Adrenal gland (tissue), 12 donors: ENCODE measurements around the gene STMN1. TPM values are rescaled to one million over a fixed set of nuclear protein-coding genes. Genes with fewer than 3 reads are reported as not detected.

ENCODE experiments used
- DNase-seq, 7 donors: peaks; one replicate each; pipeline ENCODE4 v3.0.0-alpha.2; 2019 to 2020
- H3K27ac ChIP-seq, 5 donors: fragments of 200-600 bp; sonication (generic) in 4 of 5; 1 replicate in 3 of 5; 2 replicates in 2 of 5; pipeline versions ENCODE4 v1.5.1 to v1.8.0; 2016 to 2020; ENCODE audit warnings: mild to moderate bottlenecking in 1 of 5
- H3K27me3 ChIP-seq: fragments of 200-600 bp; 2 replicates; pipeline ENCODE4 v1.8.0; 2021
- H3K36me3 ChIP-seq, 2 donors: fragments of 200-600 bp; replicated peaks in 1 of 2; 1 replicate in 1 of 2; 2 replicates in 1 of 2; pipeline versions ENCODE4 v1.5.1 to v1.8.0; 2018 to 2022
- H3K4me1 ChIP-seq, 2 donors: fragments of 200-600 bp; replicated peaks in 1 of 2; 1 replicate in 1 of 2; 2 replicates in 1 of 2; pipeline versions ENCODE4 v1.5.1 to v1.8.0; 2018 to 2021
- H3K4me3 ChIP-seq, 4 donors: fragments of 200-600 bp; sonication (generic) in 3 of 4; one replicate each; pipeline ENCODE4 v1.5.1; 2016 to 2018
- H3K9me3 ChIP-seq, 3 donors: fragments of 200-600 bp; sonication (generic) in 1 of 3; replicated peaks in 1 of 3; 1 replicate in 2 of 3; 2 replicates in 1 of 3; pipeline versions ENCODE4 v1.5.1 to v1.8.0; 2016 to 2021
- POLR2A ChIP-seq, 2 donors: fragments of 450-650 bp; IDR thresholded peaks; one replicate each; pipeline ENCODE4 v1.6.1; 2017; ENCODE audit warnings: antibody characterized with exemption in 2 of 2, mild to moderate bottlenecking in 2 of 2, moderate library complexity in 1 of 2
- WGBS, 4 donors: extraction: QIAGEN DNeasy Blood & Tissue Kit in 2 of 4; methylation state at CpG; one replicate each; pipeline versions ENCODE4 v1.1.5 to v1.1.7; 2013 to 2017; 5-methylcytosine and 5-hydroxymethylcytosine counted together
- intact Hi-C, 2 donors: fragments of 100-400 bp; cut with DNase I; formaldehyde crosslinking; loops; one replicate each; pipeline versions ENCODE4 v1.14.1 to v1.15.0; 2022 to 2023
- polyA plus RNA-seq, 3 donors: library from polyadenylated mRNA; stranded (reverse); fragments of 200-250 nt in 2 of 3; fragments of 350-450 nt in 1 of 3; fragmentation: Illumina TruSeq in 1 of 3; extraction: RNeasy Lipid Tissue Mini Kit (QIAGEN cat#74804) in 1 of 3; gene quantifications; one replicate each; pipeline ENCODE4 v1.2.3, GENCODE V29; 2013 to 2014
- total RNA-seq, 9 donors: library from RNA; depleted of rRNA in 4 of 9; stranded (reverse); fragments of >200 nt in 4 of 9; fragments of 120-200 nt in 1 of 9; fragmentation: NEBNext Ultra II Directional in 1 of 9; extraction: Animal tissue kit (Norgen Biotek cat#: 25700) in 1 of 9; gene quantifications; one replicate each; pipeline versions ENCODE4 v1.1.0 to v1.2.4, GENCODE V29; 2013 to 2023
- TF ChIP-seq, protein P1 (sequence below), 6 experiments: fragments of 450-650 bp in 4 of 6; fragments of 200-600 bp in 2 of 6; sonication (generic) in 1 of 6; IDR thresholded peaks; 1 replicate in 5 of 6; 2 replicates in 1 of 6; pipeline versions ENCODE4 v1.5.1 to v1.8.0; 2016 to 2021; ENCODE audit warnings: antibody characterized with exemption in 6 of 6, mild to moderate bottlenecking in 2 of 6, moderate library complexity in 1 of 6
- donor health status: healthy with polysubstance abuse.
- donor health status: Bipolar disorder and iron deficiency.
- donor health status: DM: yes; HTN: yes; CAD: no.
- donor health status: DM: no; HTN: no; CAD: no.
- donor health status: DM: no; HTN: no; CAD: no.
- donor health status: DM: yes; HTN: yes; CAD: no.

Gene STMN1
- total and polyA plus RNA-seq, 12 donors: 7.9 to 242 (median 28.0) TPM

DNA sequence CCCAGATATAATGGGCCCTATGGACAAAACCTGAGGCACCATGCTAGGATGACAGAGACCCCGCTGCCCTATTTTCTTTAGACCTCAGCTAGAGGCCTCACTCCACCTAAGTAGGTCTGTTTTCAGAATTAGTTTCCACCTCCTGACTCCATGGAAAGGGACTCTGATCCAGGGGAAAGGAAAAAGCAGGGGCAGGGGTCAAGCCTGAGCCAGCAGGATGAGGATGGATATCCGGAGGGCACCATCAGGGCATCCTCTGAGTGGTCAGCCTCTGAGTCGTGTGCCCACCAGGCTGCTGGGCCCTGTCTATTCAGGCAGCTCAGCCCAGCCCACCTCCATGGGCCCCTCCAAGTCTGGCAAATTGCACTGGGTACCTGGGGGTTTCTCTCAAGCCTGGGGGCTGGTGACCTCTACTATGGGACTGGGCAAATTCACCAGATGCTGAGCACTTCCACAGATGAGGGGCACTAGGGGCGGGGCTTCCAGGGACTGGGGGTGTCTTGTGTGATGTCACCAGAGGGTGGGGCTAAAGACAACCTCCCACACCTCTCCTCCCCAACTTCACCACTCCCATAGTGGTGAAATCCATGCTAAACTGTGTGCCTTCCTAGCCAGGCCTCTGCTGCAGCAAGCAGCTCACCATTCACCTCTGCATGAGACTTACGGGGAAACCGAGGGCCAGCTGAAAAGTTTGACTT is 36.2 kb downstream of the STMN1 start:
- no peaks in the 10 kb centered on the region for H3K9me3 ChIP-seq
- DNase-seq: peak in 3 of 7 donors; percentile 16 to 51 (median 17)
- H3K4me3 ChIP-seq: no peak overlapping the region
- H3K36me3 ChIP-seq: peaks cover 0 to 5% of the 10 kb centered on the region in 2 donors
- H3K27ac ChIP-seq: peak overlapping the region in 1 of 5 donors; percentile 7
- intact Hi-C loops: loop anchor here in 1 of 2 donors (5.0 kb wide), 1 partner anchor 48 kb away; no protein-coding TSS in a partner anchor
- TF ChIP-seq, protein P1, sequence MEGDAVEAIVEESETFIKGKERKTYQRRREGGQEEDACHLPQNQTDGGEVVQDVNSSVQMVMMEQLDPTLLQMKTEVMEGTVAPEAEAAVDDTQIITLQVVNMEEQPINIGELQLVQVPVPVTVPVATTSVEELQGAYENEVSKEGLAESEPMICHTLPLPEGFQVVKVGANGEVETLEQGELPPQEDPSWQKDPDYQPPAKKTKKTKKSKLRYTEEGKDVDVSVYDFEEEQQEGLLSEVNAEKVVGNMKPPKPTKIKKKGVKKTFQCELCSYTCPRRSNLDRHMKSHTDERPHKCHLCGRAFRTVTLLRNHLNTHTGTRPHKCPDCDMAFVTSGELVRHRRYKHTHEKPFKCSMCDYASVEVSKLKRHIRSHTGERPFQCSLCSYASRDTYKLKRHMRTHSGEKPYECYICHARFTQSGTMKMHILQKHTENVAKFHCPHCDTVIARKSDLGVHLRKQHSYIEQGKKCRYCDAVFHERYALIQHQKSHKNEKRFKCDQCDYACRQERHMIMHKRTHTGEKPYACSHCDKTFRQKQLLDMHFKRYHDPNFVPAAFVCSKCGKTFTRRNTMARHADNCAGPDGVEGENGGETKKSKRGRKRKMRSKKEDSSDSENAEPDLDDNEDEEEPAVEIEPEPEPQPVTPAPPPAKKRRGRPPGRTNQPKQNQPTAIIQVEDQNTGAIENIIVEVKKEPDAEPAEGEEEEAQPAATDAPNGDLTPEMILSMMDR (IDR thresholded peaks at IDR 0.05): no peak
- no peak for TF ChIP-seq POLR2A (IDR thresholded peaks at IDR 0.05)
- WGBS, 4 donors: 65 to 87% (median 73%) methylated on average over 2 to 6 of the region's 6 CpGs
- H3K27me3 ChIP-seq: no peaks in the 10 kb centered on the region
- peaks cover 46 to 48% of the 10 kb centered on the region in 2 donors for H3K4me1 ChIP-seq

DNA sequence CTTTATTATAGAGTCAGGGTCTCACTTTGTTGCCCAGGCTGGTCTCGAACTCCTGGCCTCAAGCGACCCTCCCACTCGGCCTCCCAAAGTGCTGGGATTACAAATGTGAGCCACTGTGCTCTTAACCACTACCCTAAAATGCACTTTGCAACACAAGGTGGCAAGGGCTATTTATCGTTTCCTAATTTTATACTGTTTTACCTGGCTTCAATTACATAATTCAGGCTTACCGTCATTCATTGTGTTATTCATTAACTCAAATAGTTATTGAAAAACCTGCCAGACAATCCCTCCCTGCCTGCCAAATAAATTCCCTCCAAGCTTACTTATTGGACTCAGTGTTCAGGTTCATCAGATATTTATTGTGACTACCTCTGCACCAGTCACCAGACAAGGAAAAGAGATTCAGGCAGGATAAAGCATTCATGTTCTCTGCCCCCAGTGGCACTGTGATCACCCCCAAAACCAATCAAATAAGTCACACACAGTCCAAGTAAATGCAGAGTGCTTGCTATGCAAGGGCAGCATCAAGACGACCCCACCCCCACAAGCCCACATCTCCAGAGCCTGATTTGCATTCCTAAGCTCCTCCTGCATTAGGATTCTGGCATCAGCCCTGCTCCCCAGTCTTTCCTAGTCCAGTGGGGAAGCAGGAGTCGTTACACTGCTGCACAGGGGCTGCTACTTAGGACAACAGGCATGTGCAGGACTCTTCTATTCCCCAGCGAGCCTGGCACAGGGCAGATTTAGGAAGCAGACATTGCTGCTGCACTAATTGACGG is 38.8 kb downstream of the STMN1 start:
- DNase-seq: peak in 2 of 7 donors; percentile 15 to 47
- peaks cover 22 to 23% of the 10 kb centered on the region in 2 donors for H3K4me1 ChIP-seq
- whole genome bisulfite sequencing, 4 donors: 72 to 82% (median 78%) methylated on average over 6 to 9 of the region's 9 CpGs
- TF ChIP-seq, protein P1 (IDR thresholded peaks at IDR 0.05): no peak
- TF ChIP-seq POLR2A (IDR thresholded peaks at IDR 0.05): no peak
- intact Hi-C loops: no loop called here
- no peaks in the 10 kb centered on the region for H3K9me3 ChIP-seq
- H3K27ac ChIP-seq: no peak overlapping the region
- no peaks in the 10 kb centered on the region for H3K27me3 ChIP-seq
- peaks cover 0 to 18% of the 10 kb centered on the region in 2 donors for H3K36me3 ChIP-seq
- H3K4me3 ChIP-seq: no peak overlapping the region

DNA sequence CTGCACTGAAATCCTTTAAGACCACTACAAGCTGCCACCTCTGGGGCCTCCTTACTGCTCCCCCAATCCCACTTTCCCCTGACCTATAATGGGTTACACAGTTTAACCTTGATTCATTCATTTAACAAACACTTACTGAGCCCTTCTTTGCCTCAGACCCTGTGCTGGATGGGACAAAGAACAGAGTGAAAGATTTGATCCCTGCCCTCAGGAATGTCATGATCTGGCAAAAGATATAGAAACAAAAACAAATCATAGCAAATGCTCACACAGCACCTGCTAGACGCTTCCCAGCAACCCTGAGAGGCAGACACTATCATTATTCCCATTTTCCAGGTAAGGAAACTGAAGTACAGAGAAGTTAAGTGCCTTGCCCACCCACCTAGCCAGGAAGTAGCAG is 39.9 kb downstream of the STMN1 start:
- intact Hi-C loops: no loop called here
- Histone ChIP-seq H3K27me3 (no peaks in the 10 kb centered on the region), H3K36me3 (peaks cover 0 to 22% of the 10 kb centered on the region in 2 donors), H3K9me3 (no peaks in the 10 kb centered on the region), H3K4me3 (no peak overlapping the region), H3K4me1 (peaks cover 12 to 16% of the 10 kb centered on the region in 2 donors), H3K27ac (no peak overlapping the region)
- peak in 1 of 7 donors; percentile 2 for DNase-seq
- no peak for TF ChIP-seq POLR2A (IDR thresholded peaks at IDR 0.05)
- TF ChIP-seq, protein P1 (IDR thresholded peaks at IDR 0.05): no peak
- 59 to 80% (median 69%) methylated on average over 1 of the region's 1 CpG for WGBS, 4 donors

DNA sequence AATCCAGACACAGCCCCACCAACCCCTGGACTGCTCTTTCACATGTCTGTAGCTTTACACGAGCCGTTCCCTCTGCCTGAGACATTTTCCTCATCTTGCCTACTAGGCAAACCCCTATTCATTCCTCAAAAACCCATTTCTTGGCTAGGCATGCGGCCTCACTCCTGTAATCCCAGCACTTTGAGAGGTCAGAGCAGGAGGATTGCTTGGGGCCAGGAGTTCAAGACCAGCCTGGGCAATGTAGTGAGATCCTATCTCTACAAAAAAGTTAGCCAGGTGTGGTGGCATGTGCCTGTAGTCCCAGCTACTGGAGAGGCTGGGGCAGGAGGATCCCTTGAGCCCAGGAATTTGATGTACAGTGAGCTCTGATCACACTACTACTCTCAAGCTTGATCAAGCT is 41.8 kb downstream of the STMN1 start:
- peaks cover 0 to 16% of the 10 kb centered on the region in 2 donors for H3K4me1 ChIP-seq
- peaks cover 0 to 22% of the 10 kb centered on the region in 2 donors for H3K36me3 ChIP-seq
- H3K4me3 ChIP-seq: no peak overlapping the region
- H3K9me3 ChIP-seq: no peaks in the 10 kb centered on the region
- no peaks in the 10 kb centered on the region for H3K27me3 ChIP-seq
- TF ChIP-seq, protein P1 (IDR thresholded peaks at IDR 0.05): no peak
- TF ChIP-seq POLR2A (IDR thresholded peaks at IDR 0.05): no peak
- peak in 1 of 7 donors; percentile 8 for DNase-seq
- no peak overlapping the region for H3K27ac ChIP-seq
- intact Hi-C loops: loop anchor here in 1 of 2 donors (5.0 kb wide), 1 partner anchor 42 kb away; no protein-coding TSS in a partner anchor
- 88 to 96% (median 92%) methylated on average over 3 of the region's 3 CpGs for WGBS, 4 donors
